Effector CD8-positive, alpha-beta T cell (primary cell): ENCODE results near the gene TEX261.

Source experiments
- DNase-seq: peaks from one replicate; lab custom pipeline; 2025; lab: John Stamatoyannopoulos, UW

Gene TEX261

GRCh38 chr2:70981866-70982810, 12.5 kb downstream of the TEX261 start:
- DNase-seq, result no peak

GRCh38 chr2:70981421-70981820, 13.3 kb downstream of the TEX261 start:
- no peak for DNase-seq

GRCh38 chr2:70979626-70980025, 15.0 kb downstream of the TEX261 start:
- no peak for DNase-seq

DNA sequence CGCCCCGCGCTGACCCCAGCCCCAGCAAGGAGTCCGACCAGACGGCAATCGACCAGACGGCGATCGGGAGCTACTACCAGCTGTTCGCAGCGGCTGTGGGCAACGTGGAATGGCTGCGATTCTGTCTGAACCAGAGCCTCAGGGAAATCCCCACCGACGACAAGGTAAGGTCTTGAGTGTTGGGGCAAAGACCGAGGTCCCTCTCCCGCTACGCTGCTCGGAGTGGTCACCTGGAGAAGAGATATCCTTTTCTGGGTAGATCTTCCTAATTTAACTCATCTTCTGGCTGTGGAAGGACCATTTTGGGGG, 15.5 kb downstream of the TEX261 start:
- no peak for DNase-seq

- DNase-seq, result no peak
These were observed 16.1 kb downstream of the TEX261 start, which contains the start of gene ANKRD53 for GRCh38 chr2:70978341-70979179. Gene ANKRD53, plus strand, starts transcription at chr2:70978630. Its CDS starts 16 bp downstream, at chr2:70978646.

- DNase-seq, result no peak
These were observed 17.0 kb downstream of the TEX261 start for GRCh38 chr2:70977605-70978205.

DNA sequence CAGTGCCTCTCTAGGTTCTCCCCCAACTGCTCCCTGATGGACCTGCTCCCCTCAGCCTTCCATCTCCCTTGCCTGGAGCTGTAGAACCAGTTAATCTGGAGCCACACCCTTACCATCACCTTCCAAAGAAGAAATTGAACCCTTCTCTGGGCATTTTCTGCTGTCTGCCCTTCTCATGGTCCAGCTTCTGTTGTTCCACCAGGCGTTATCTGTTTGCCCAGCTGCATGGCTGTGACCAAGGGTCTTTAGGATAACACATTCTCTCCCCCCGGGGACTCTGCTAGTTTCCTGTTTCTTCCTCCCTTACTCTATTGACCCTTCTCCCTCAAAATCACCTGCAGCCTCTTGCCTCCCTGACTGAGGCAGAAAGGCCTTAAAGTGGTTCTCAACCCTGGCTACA, 19.4 kb downstream of the TEX261 start:
- DNase-seq, result no peak

DNA sequence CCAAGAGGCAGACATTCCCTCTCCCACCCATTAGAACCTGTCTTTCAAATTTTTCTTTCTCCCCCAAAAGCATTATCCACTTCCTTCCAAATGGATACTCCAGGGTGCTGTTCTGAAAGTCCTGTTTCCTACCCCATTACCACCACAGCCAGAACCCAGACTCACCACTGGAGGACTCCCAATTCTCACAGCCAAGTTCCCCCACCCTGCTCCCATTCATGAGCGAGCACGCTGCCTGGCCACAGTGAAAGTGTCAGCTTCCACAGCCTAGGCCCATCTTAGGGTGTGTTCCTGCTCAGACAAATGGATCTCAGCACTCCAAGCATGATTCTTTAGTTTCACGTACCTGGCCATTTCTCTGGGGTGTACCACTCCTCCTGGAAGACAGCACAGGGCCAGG, 20.1 kb downstream of the TEX261 start:
- no peak for DNase-seq

GRCh38 chr2:70967189-70967588, 27.5 kb downstream of the TEX261 start:
- no peak for DNase-seq

DNA sequence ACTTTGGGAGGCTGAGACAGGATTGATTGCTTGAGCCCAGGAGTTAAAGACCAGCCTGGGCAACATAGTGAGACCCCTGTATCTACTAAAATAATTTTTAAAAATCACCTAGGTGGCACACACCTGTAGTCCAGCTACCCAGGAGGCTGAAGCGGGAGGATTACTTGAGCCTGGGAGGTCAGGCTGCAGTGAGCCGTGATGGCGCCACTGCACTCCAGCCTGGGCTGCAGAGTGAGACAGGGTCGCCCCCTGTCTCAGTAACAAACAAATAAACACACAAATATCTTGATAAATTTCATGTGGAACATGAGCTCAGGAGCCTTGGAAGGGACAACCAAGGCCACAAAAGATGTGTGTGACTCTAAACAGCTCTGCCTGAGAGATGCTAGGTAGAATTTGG, 28.0 kb downstream of the TEX261 start:
- DNase-seq, result no peak

DNA sequence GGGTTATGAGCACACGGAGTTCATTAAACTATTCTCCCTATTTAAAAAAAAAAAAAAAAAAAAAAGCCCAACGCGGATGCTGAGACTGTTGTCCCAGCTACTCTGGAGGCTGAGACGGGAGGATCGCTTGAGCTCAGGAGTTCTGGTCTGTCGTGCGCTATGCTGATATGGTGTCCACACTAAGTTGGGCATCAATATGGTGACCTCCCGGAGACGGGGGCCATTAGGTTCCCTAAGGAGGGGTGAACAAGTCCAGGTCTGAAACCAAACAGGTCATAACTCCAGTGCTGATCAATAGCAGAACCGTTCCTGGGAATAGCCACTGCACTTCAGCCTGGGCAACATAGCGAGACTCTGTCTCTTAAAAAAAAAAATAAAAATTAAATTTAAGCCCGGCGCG, 29.2 kb downstream of the TEX261 start:
- no peak for DNase-seq

- peak; percentile 70 for DNase-seq
These were observed 29.9 kb downstream of the TEX261 start for GRCh38 chr2:70964596-70965386.

DNA sequence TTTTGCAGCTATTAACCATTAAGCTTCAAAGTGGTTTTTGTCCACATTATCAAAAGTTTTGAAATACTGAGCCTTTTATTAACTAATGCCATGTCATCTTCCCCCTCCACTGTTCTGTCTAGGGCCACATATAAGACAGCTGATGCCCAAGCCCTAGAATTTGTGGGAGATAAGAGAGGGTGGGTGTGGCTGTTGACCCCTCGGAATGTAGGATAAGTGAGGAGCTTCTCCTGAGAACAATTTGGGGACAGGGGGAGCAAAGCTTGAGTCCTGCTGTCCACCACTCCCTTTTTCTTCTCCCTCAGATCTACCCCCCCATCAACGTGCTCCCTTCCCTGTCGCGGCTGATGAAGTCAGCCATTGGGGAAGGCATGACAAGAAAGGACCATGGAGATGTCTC, 30.5 kb downstream of the TEX261 start:
- DNase-seq, result no peak

GRCh38 chr2:70962885-70963878, 31.5 kb downstream of the TEX261 start:
- DNase-seq, result no peak

DNA sequence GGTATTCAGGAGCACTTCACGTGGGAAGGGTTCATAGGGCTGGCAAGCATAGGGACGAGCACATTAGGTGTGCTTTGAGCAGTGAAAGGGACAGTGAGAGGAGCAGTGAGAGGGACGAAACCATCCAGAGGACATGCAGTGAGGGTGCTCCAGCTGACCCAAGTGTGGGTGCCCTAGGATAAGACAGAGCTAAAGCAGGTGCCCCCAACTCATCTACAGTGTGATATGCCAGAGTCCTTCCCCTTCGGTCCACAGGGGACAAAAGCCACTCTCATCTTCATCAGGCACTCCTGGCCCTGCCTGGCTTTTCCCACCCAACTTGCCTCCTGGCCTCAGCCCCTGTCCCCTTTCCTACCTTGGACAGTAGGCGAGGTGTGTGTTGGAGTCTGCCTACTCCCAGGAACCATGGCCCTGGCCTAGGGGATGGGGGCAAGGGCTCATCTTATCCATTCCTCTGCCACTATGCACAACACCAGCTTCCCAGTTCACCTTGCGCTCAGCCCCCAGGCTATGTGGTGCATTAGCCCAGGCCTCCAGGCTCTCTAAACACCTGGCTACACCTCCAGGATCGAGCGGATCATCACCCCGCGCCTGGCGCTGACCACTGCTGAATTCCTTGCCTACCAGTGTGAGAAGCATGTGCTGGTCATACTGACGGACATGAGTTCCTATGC, 32.3 kb downstream of the TEX261 start:
- DNase-seq, result no peak

- no peak for DNase-seq
These were observed 33.1 kb downstream of the TEX261 start for GRCh38 chr2:70961648-70961994.

DNA sequence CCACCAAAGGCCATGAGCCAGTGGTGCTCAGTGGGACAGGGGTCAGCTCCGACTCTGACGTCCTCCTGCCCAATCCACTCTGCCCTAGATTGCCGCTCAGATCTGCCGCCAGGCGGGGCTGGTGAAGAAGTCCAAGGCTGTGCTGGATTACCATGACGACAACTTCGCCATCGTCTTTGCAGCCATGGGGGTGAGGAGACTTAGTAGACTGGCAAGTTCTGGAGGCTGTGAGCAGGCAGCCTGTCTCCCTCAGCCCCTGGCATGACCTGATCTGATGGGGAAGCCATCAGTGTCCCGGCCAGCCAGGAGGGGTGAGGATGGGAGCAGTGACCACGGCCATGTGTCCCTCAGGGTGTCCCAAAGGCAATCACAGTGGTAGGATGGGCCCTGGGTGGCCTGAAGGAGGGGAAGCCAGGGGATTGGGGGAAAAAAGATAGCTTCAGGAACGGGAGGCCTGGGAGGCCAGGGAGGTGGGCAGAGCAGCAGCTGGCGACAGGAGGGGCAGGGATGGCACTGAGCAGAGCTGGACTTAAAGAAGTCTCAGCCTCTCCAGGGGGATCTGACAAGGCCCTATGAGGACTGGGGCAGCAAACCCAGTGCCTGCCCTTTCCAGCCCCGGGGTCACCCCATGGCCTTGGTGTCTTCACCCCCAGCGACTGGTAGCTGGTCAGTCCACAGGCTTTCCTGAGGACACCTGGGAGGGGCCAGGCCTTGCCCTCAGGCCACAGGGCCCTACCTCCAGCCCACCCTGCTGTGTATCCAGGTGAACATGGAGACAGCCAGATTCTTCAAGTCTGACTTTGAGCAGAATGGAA, 33.6 kb downstream of the TEX261 start:
- DNase-seq, result no peak

DNA sequence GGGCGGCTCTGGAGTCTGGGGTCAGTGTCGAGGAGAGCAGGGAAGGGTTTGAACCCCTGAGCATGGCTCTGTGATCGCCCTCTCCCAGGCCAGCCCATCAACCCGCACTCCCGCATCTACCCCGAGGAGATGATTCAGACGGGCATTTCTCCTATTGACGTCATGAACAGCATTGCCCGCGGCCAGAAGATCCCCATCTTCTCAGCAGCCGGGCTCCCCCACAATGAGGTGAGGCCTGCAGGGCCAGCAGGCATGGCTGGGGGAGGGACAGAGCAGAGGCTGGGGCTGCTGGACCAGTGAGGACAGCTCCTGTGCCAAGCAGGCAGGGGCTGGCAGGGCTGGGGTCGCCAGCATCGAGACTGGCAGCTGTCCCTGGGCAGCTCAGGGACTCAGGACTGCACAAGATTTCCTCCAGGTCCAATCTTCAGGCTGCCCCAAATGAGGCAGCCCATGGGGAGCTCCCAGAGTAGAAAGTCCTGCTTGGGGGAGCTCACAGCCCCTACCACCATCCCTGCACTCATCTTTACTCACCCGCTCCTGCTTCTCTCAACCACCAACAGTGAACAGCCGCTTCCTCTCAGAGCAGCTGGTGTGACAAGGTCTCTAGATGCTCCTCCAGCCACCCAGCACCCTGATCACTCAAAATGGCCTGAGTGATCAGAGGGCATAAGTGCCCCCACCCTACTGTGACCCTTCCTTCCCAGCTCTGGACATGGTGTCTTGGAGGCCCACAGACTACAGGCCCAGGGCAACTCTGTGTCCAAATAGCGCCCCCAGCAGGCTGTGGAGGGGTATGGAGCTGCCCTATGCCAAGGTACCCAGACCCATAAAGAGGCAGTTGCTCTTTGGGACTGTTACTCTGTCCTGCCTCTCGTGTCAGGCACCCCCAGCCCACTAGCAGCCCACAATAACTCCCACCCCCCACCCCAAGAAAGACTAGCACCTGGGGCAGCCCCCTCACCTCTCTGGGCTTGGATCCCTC, 34.5 kb downstream of the TEX261 start:
- DNase-seq, result no peak
